NCI-H526 (cell line): ENCODE results near the gene SPAG9.

Experiments used
- DNase-seq, 2 experiments: peaks; one replicate each; lab custom pipeline; 2025; lab: John Stamatoyannopoulos, UW

Gene SPAG9

DNA sequence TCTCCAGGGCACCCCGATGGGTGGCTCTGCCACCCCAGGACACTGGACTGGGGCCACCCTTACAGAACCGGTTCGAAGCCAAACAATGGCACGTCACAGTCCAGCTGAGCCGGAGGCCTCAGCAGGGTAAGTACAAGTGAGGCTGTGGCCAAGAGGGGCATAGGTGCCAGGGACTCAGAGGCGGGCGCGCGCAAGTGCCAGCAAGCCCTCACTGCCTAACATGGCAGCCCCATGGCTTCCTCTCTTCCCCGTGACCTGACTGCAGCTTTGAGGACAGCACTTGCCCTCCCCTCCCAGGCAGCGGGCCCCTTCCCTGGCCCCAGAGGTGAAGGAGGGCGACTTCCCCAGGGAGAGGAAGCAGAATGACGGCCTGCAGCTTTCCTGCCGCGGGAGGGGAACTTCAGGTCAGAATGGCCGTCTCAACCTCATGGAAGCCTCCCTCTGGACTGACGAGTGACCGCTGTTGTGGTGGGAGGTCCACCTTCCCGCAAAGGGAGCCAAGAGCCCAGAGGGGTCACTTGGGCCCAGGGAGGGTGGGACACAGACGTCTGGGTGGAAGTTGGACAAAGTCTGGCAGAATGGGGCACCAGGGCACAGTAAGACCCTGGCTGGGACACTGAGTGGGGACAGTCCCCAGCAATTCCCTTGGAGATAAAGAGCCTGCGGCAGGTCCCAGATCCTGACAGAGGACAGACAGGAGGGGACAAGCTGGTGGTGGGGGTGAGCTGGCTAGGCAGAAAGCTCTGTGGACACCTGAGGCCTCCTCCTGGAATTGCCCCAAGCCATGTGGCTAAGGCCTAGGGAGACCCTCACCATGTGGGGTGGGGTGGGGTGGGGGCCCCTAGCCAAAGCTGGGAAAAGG, 202.4 kb downstream of the SPAG9 start:
- DNase-seq, result no peak

- DNase-seq, result peak; percentile 74 to 94
These were observed 203.3 kb downstream of the SPAG9 start for GRCh38 chr17:50917418-50917743.

DNA sequence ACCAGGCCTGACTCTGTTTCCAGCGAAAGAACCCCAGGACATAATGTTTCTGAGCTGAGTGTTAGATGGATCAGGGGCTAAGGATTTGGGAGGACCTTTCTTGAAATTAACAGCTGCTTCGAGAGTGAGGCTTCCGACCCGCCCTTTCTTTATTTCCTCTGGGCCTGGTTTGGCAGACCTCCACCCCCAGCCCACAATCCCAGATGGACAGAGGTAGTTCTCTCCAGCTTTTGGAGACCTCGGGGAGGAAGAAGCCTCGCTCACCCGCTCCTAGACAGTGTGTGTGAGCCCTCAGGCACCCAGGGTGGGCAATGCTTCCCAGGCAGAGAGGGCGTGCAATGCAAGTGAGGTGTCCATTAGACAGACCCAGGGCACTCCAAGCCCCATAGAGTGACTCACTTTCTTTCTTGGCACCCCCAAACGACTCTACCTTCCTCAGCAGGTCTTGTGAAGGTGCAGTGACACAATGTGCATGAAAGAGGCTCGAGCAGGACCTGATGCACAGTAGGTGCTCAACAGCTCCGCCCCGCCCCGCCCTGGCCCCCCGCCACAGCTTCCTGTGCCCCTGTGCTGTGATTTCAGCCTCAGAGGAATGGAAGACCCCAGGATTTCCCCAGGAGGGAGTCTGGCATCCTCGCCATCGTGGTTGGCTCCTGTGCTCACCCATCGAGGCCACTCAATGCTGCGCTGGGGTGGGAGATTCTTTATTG, 203.8 kb downstream of the SPAG9 start:
- DNase-seq, result no peak

GRCh38 chr17:50916026-50916707, 204.5 kb downstream of the SPAG9 start:
- no peak for DNase-seq

DNA sequence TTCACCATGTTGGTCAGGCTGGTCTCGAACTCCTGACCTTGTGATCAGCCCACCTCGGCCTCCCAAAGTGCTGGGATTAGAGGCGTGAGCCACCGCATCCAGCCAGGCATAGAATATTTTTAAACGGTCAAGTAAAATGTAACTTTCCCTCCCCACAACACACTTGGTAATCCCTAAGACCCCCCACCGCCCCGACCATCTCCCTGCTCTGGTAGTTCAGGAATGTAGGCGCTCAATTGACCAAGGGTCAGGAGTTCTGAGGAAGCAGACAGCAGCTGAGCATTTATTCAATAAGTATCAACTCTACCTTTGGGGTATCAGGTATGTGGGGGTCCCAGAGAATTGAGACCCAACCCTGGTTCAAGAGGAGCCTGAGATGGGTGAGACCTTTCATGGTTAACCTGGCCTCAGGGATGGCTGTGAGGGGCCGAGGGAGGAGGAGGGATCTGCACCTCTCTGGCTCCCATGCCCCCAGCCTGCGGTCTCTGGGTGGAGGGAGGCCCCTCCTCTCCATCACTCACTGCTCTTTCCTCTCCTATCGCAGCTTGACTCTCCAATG, 206.1 kb downstream of the SPAG9 start:
- no peak for DNase-seq

GRCh38 chr17:50913120-50913519, 207.5 kb downstream of the SPAG9 start:
- no peak for DNase-seq
